A673 (cell line): Measurements from ENCODE around the gene ASTL.

ENCODE experiments used
- CTCF ChIP-seq: fragments of 300-800, 200-600 bp; sonication (generic); conservative IDR thresholded peaks from 2 replicates; pipeline ENCODE4 v1.5.1; 2017; ENCODE audit warnings: low read depth, mild to moderate bottlenecking, antibody characterized with exemption, low read length, moderate library complexity, mixed read lengths
- EZH2 ChIP-seq: fragments of 200-600 bp; sonication (generic); IDR thresholded peaks from 2 replicates; pipeline ENCODE4 v1.6.1; 2017; ENCODE audit warnings: borderline replicate concordance, low read depth, mild to moderate bottlenecking, mixed read lengths, antibody characterized with exemption, low read length; ENCODE audit not compliant: poor library complexity, severe bottlenecking

GRCh38 chr2:96085541-96086355, 52.6 kb downstream of the ASTL start:
- TF ChIP-seq EZH2, result no peak
- TF ChIP-seq CTCF, result no peak
